Measurements from ENCODE around the gene ITGB3BP. TPM values are rescaled to one million over a fixed set of nuclear protein-coding genes. Genes with fewer than 3 reads are reported as not detected.
"Not testable (repeated sequence)": the region's sequence is repeated elsewhere in the genome, so short reads cannot be mapped to it uniquely, and the experiment has no call there.

Gene ITGB3BP
- total and polyA plus RNA-seq, 9 donors = 24.4 to 36.2 (median 27.9) TPM

DNA sequence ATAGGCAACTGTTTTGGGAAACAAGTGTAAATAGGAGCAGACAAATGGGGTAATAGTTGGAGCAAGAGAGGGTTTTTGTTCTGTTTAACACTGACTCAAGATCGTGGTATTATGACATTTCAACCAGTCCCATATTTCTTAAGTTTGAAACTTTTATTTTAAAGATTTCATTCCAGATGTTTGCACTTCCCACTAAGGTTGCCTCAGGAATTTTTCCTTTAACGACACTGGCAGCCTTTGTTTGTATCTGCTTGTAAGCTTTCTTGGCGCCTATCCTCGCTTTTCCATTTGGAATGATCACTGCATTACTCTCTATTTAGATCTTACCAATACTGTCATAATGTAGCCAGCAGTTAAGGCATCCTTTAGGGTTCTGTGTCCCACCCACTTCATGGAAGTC lies 87.9 kb downstream of the ITGB3BP start:
- 17% methylated on average over 3 of the region's 4 CpGs for WGBS (ENCODE audit: insufficient coverage)
- H3K9me3 ChIP-seq (replicated peaks; ENCODE audit: control insufficient read depth, low read depth, low read length) = peaks cover 7% of the 10 kb centered on the region
- H3K4me1 ChIP-seq (ENCODE audit: control insufficient read depth, insufficient read depth, low read length) = no peaks in the 10 kb centered on the region
- H3K27me3 ChIP-seq (ENCODE audit: control insufficient read depth, insufficient read depth, low read length) = no peaks in the 10 kb centered on the region
- H3K27ac ChIP-seq (ENCODE audit: low read length) = peak overlapping the region; percentile 10
- H3K4me3 ChIP-seq (ENCODE audit: low read length) = no peak overlapping the region
- DNase-seq = peak; percentile 75
- H3K36me3 ChIP-seq (ENCODE audit: control insufficient read depth, insufficient read depth, low read length) = no peaks in the 10 kb centered on the region

DNA sequence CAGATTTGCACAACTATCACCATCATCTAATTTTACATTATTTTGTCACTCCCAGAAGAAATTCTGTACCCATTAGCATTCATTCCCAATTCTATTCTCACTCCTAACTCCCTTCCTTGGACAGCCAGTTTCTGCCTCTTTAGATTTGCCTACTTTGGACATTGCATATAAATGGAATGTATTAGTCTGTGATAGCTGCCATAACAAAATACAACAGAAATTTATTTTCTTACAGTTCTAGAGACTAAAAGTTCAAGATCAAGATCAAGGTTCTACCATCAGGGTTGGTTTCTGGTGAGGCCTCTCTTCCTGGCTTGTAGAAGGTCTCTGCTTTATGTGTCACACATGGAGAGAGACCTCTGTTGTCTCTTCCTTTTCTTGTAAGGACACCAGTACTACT lies 93.7 kb downstream of the ITGB3BP start:
- Histone ChIP-seq H3K9me3 (replicated peaks; ENCODE audit: control insufficient read depth, low read depth, low read length) (peaks cover 11% of the 10 kb centered on the region), H3K27me3 (ENCODE audit: control insufficient read depth, insufficient read depth, low read length) (no peaks in the 10 kb centered on the region), H3K27ac (ENCODE audit: low read length) (no peak overlapping the region), H3K4me1 (ENCODE audit: control insufficient read depth, insufficient read depth, low read length) (no peaks in the 10 kb centered on the region), H3K4me3 (ENCODE audit: low read length) (no peak overlapping the region), H3K36me3 (ENCODE audit: control insufficient read depth, insufficient read depth, low read length) (peaks cover 5% of the 10 kb centered on the region)
- no peak for DNase-seq

DNA sequence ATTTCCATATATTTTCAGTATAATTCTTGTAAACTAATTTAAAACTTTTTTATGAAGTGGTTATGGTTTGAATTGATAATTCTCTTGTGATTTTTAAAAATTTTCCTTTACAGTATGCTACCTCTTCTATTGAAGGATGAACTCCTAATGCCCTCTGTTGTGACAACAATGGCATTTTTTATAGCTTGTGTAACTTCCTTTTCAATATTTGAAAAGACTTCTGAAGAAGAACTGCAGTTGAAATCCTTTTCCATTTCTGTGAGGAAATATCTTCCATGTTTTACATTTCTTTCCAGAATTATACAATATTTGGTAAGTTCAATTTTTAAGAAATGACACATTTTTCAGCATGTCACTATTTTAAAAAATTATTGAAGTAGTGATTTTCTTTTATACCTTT lies 94.2 kb downstream of the ITGB3BP start:
- Histone ChIP-seq H3K4me1 (ENCODE audit: control insufficient read depth, insufficient read depth, low read length) (no peaks in the 10 kb centered on the region), H3K9me3 (replicated peaks; ENCODE audit: control insufficient read depth, low read depth, low read length) (peaks cover 11% of the 10 kb centered on the region), H3K36me3 (ENCODE audit: control insufficient read depth, insufficient read depth, low read length) (peaks cover 5% of the 10 kb centered on the region), H3K27ac (ENCODE audit: low read length) (no peak overlapping the region), H3K27me3 (ENCODE audit: control insufficient read depth, insufficient read depth, low read length) (no peaks in the 10 kb centered on the region), H3K4me3 (ENCODE audit: low read length) (no peak overlapping the region)
- DNase-seq = no peak

DNA sequence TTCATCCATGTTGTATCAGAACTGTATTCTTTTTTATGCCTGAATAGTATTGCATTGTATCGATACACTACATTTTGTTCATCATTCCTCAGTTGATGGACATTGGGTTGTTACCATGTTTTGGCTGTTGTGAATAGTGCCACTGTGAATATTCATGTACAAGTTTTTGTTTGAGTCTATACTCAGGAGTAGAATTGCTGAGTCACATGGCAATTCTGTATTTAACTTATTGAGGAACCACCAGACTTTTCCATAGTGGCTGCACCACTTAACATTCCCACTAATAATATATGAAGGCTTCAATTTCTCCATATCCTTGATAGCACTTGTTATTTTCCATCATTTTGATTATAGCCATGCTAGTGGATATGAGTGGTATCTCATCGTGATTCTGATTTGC lies 99.4 kb downstream of the ITGB3BP start:
- no peak overlapping the region for H3K4me3 ChIP-seq (ENCODE audit: low read length)
- H3K4me1 ChIP-seq (ENCODE audit: control insufficient read depth, insufficient read depth, low read length) = no peaks in the 10 kb centered on the region
- WGBS (ENCODE audit: insufficient coverage) = no CpG with 5 or more reads among the region's 2 CpGs
- DNase-seq = no peak
- H3K27me3 ChIP-seq (ENCODE audit: control insufficient read depth, insufficient read depth, low read length) = no peaks in the 10 kb centered on the region
- H3K36me3 ChIP-seq (ENCODE audit: control insufficient read depth, insufficient read depth, low read length) = peaks cover 3% of the 10 kb centered on the region
- H3K9me3 ChIP-seq (replicated peaks; ENCODE audit: control insufficient read depth, low read depth, low read length) = no peaks in the 10 kb centered on the region
- H3K27ac ChIP-seq (ENCODE audit: low read length) = no peak overlapping the region

DNA sequence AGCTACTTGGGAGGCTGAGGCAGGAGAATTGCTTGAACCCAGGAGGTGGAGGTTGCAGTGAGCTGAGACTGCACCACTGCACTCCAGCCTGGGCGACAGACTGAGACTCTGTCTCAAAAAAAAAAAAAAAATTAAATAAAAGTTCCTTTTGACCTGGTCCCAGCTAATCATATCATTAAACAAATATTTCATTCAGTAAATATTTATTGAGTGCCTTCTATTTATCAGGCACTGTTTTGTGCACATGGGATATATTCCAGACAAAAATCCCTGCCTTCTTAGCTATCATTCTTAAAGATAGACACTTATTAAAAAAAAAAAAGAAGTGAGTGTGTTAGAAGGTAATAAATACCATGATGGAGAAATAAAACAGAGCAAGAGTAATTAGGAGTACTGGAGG lies 102.3 kb downstream of the ITGB3BP start:
- not testable (repeated sequence) for H3K27ac ChIP-seq (ENCODE audit: low read length); DNase-seq
- WGBS (ENCODE audit: insufficient coverage) = no CpG with 5 or more reads among the region's 1 CpG

DNA sequence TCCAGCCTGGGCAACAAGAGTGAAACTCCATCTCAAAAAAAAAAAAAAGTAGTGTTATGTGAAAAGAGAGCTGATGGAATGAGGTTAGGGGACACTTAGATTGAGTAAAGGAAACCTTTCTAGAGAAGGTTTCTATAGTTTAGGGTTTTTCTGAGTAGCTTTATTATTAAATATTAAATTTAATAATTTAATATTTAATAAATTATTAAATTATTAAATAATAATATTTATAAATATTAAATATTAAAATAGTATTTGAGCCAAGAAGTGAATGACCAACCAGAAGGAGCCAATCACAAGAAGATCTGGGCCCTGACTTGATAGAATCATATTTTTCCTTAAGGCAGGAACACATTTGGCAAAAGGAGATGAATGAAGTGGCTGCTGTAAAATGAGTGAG lies 104.9 kb downstream of the ITGB3BP start:
- Histone ChIP-seq H3K27me3 (ENCODE audit: control insufficient read depth, insufficient read depth, low read length) (no peaks in the 10 kb centered on the region), H3K4me3 (ENCODE audit: low read length) (no peak overlapping the region), H3K27ac (ENCODE audit: low read length) (no peak overlapping the region), H3K9me3 (replicated peaks; ENCODE audit: control insufficient read depth, low read depth, low read length) (no peaks in the 10 kb centered on the region), H3K4me1 (ENCODE audit: control insufficient read depth, insufficient read depth, low read length) (no peaks in the 10 kb centered on the region), H3K36me3 (ENCODE audit: control insufficient read depth, insufficient read depth, low read length) (peaks cover 3% of the 10 kb centered on the region)
- DNase-seq = no peak

More for the DNA sequence above, 102.3 kb downstream of the ITGB3BP start:
- H3K9me3 ChIP-seq (replicated peaks; ENCODE audit: control insufficient read depth, low read depth, low read length); H3K4me1 ChIP-seq (ENCODE audit: control insufficient read depth, insufficient read depth, low read length); H3K36me3 ChIP-seq (ENCODE audit: control insufficient read depth, insufficient read depth, low read length); H3K4me3 ChIP-seq (ENCODE audit: low read length); H3K27me3 ChIP-seq (ENCODE audit: control insufficient read depth, insufficient read depth, low read length): not testable (repeated sequence)

DNA sequence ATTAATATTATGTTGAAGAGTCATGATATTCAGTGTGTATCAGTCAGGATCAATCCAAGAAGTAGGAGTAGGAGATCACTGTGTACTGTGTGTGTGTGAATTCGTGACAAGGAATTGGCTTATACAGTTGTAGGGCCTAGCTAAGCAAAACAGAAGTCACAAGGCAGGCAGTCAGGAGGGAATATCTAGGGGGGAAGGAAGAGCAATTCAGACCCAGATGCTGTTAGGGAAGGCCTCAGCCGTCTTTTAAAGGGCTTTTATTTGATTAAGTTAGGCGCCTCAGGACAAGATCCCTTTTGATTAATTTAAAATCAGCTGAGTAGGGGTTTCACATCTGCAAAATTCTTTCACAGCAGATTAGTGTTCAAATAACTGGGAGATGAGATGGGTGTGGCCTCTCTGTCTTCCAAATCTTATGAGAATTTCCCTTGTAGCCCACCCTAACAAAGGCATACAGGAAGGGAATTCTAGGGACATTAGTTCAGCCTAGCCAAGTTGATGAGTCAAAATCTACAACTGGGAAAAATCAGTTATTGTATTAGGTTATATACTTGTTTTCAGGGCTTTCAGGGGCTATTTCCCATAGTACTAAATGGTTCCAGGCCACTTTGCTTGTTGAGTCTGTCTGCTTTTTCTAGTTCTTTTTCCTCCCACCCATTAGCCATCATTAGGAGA lies 108.2 kb downstream of the ITGB3BP start:
- Histone ChIP-seq H3K27ac (ENCODE audit: low read length) (no peak overlapping the region), H3K4me3 (ENCODE audit: low read length) (no peak overlapping the region), H3K36me3 (ENCODE audit: control insufficient read depth, insufficient read depth, low read length) (no peaks in the 10 kb centered on the region), H3K9me3 (replicated peaks; ENCODE audit: control insufficient read depth, low read depth, low read length) (no peaks in the 10 kb centered on the region), H3K27me3 (ENCODE audit: control insufficient read depth, insufficient read depth, low read length) (no peaks in the 10 kb centered on the region), H3K4me1 (ENCODE audit: control insufficient read depth, insufficient read depth, low read length) (no peaks in the 10 kb centered on the region)
- DNase-seq = peak; percentile 58
- WGBS (ENCODE audit: insufficient coverage) = 41% methylated on average over 3 of the region's 3 CpGs

DNA sequence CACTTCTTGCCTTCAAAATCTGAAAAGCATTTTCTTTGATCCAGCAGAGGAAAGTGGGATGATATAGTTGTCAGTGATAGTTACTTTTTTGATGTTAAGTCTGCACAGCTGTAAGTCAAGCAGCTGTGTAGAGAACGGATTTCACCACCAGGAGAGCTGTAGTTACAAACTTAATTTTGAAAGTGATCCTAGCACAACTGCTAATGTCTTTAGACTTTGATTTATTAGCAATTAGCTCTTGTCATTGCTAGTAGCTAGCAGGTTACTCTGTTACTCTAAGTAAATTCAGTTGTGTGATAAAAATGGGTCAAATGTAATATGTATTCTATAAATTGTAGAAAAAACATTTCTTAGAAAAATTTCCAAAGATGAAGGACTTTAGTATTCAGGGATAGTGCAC lies 109.6 kb downstream of the ITGB3BP start:
- no peaks in the 10 kb centered on the region for H3K36me3 ChIP-seq (ENCODE audit: control insufficient read depth, insufficient read depth, low read length)
- no peak overlapping the region for H3K27ac ChIP-seq (ENCODE audit: low read length)
- H3K27me3 ChIP-seq (ENCODE audit: control insufficient read depth, insufficient read depth, low read length) = no peaks in the 10 kb centered on the region
- no peak for DNase-seq
- H3K4me1 ChIP-seq (ENCODE audit: control insufficient read depth, insufficient read depth, low read length) = no peaks in the 10 kb centered on the region
- no peaks in the 10 kb centered on the region for H3K9me3 ChIP-seq (replicated peaks; ENCODE audit: control insufficient read depth, low read depth, low read length)
- WGBS (ENCODE audit: insufficient coverage) = 50% methylated on average over 1 of the region's 1 CpG
- no peak overlapping the region for H3K4me3 ChIP-seq (ENCODE audit: low read length)

DNA sequence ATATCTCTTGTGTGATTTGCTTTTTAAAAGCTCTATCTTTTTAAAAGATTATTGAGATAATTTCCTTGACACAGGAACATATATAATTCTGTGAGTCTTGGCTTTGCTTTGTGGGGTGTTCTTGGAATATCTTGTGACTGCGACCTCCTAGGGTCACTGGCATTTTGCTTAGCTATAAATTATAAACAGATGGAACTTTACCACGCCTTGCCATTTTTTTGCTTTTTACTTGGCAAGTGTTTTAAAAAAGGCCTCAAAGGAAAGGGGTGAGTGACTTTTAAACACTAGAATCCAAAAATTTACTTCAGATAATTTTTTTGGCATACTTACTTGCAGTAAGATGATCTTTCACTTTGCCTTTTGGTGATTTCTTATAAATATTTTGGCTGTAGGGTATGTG lies 112.0 kb downstream of the ITGB3BP start:
- DNase-seq = peak; percentile 36
- Histone ChIP-seq H3K27ac (ENCODE audit: low read length) (no peak overlapping the region), H3K9me3 (replicated peaks; ENCODE audit: control insufficient read depth, low read depth, low read length) (no peaks in the 10 kb centered on the region), H3K27me3 (ENCODE audit: control insufficient read depth, insufficient read depth, low read length) (no peaks in the 10 kb centered on the region), H3K36me3 (ENCODE audit: control insufficient read depth, insufficient read depth, low read length) (no peaks in the 10 kb centered on the region), H3K4me1 (ENCODE audit: control insufficient read depth, insufficient read depth, low read length) (no peaks in the 10 kb centered on the region), H3K4me3 (ENCODE audit: low read length) (no peak overlapping the region)
- WGBS (ENCODE audit: insufficient coverage) = no CpG with 5 or more reads among the region's 2 CpGs

DNA sequence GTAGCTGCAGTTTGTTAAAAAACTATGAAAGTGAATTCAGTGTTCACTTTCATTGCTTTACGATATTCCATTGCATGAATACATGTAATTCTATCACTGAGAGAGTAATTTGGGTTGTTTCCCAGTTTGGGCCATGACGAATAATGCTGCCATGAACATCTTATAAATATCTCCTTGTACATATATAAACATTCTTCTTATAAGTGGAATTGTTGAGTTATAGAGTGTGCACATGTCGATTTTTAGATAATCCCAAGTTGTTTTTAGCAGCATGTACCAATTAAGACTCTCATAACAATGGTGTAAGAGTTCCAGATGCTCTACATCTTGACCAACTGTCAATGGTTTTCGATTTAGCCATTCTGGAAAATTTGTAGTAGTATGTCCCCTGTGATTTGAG lies 114.7 kb downstream of the ITGB3BP start:
- Histone ChIP-seq H3K27me3 (ENCODE audit: control insufficient read depth, insufficient read depth, low read length) (no peaks in the 10 kb centered on the region), H3K27ac (ENCODE audit: low read length) (no peak overlapping the region), H3K36me3 (ENCODE audit: control insufficient read depth, insufficient read depth, low read length) (no peaks in the 10 kb centered on the region), H3K4me3 (ENCODE audit: low read length) (no peak overlapping the region), H3K9me3 (replicated peaks; ENCODE audit: control insufficient read depth, low read depth, low read length) (no peaks in the 10 kb centered on the region), H3K4me1 (ENCODE audit: control insufficient read depth, insufficient read depth, low read length) (no peaks in the 10 kb centered on the region)
- DNase-seq = no peak
- WGBS (ENCODE audit: insufficient coverage) = no CpG with 5 or more reads among the region's 4 CpGs

DNA sequence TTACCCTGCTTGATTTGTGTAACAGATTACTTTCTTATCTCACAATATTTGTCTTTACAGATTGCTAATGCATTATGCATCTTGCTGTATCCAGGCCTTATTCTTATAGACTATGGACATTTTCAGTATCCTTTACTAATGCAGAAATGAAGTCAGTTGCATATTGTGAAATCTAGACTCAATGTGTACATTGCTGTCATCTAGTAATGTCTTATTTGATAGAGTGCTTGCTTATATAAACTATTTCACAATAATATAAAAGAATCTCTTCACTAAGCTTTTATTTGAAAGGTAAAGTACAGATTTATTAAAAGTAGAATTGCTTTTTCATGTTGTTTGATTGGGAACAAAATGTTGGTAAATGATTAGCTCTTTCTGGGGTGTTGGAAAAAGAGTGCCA lies 116.0 kb downstream of the ITGB3BP start:
- H3K27me3 ChIP-seq (ENCODE audit: control insufficient read depth, insufficient read depth, low read length) = no peaks in the 10 kb centered on the region
- H3K27ac ChIP-seq (ENCODE audit: low read length) = no peak overlapping the region
- no peaks in the 10 kb centered on the region for H3K4me1 ChIP-seq (ENCODE audit: control insufficient read depth, insufficient read depth, low read length)
- H3K9me3 ChIP-seq (replicated peaks; ENCODE audit: control insufficient read depth, low read depth, low read length) = no peaks in the 10 kb centered on the region
- no peak overlapping the region for H3K4me3 ChIP-seq (ENCODE audit: low read length)
- H3K36me3 ChIP-seq (ENCODE audit: control insufficient read depth, insufficient read depth, low read length) = no peaks in the 10 kb centered on the region
- no peak for DNase-seq

Data from muscle of leg (tissue), 11 donors.